Ishikawa (cell line): Measurements from ENCODE around the gene ATG7.

Source experiments
- CEBPB ChIP-seq: IDR thresholded peaks from 2 replicates; pipeline ENCODE4 v1.6.1; 2012
- CREB1 ChIP-seq: IDR thresholded peaks from 2 replicates; pipeline ENCODE4 v1.6.1; 2012; ENCODE audit warnings: low read depth
- EGR1 ChIP-seq: IDR thresholded peaks from 2 replicates; pipeline ENCODE4 v1.6.1; 2012
- EP300 ChIP-seq: IDR thresholded peaks from 2 replicates; pipeline ENCODE4 v1.6.1; 2012; ENCODE audit warnings: borderline replicate concordance
- FOXM1 ChIP-seq: IDR thresholded peaks from 2 replicates; pipeline ENCODE4 v1.6.1; 2012; ENCODE audit warnings: low read depth, borderline replicate concordance
- NFIC ChIP-seq: IDR thresholded peaks from 2 replicates; pipeline ENCODE4 v1.6.1; 2012
- RAD21 ChIP-seq: IDR thresholded peaks from 2 replicates; pipeline ENCODE4 v1.6.1; 2012; ENCODE audit warnings: low read depth
- TAF1 ChIP-seq: IDR thresholded peaks from 2 replicates; pipeline ENCODE4 v1.6.1; 2012; ENCODE audit warnings: low read depth, mild to moderate bottlenecking
- TCF12 ChIP-seq: IDR thresholded peaks from 2 replicates; pipeline ENCODE4 v1.6.1; 2012; ENCODE audit warnings: low read depth
- TEAD4 ChIP-seq: IDR thresholded peaks from 2 replicates; pipeline ENCODE4 v1.6.1; 2012
- YY1 ChIP-seq: IDR thresholded peaks from 2 replicates; pipeline ENCODE4 v1.6.1; 2012; ENCODE audit warnings: low read depth
- ZBTB7A ChIP-seq: IDR thresholded peaks from 2 replicates; pipeline ENCODE4 v1.6.1; 2012; ENCODE audit warnings: low read depth
- TF ChIP-seq, protein P1 (sequence below): IDR thresholded peaks from 2 replicates; pipeline ENCODE4 v1.6.1; 2012
- TF ChIP-seq, protein P2 (sequence below): IDR thresholded peaks from 2 replicates; pipeline ENCODE4 v1.6.1; 2012; ENCODE audit warnings: low read depth, mild to moderate bottlenecking
- TF ChIP-seq, protein P3 (sequence below): IDR thresholded peaks from 2 replicates; pipeline ENCODE4 v1.6.1; 2012

ATG7 gene

DNA sequence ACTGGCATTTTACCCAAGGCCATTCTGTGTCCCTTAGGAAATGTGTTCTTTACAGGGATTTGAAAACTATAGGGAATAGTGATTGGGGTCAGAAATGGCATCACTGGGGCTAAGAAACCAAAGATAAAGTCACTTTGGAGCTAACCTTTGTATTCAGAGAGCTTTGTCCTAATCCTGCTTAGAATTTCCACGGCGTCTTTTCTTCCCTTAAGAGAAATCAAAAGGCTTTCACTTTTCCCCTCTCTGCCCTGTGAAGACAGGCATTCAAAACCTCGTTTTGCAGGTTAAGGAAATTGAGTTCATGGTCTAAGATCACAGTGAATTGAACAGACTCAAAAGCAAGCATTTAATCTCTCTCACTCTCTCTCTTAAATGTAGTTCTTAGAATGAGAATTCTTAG is 189.0 kb downstream of the ATG7 start:
- no peak for TF ChIP-seq CEBPB
- TF ChIP-seq EP300 = no peak
- no peak for TF ChIP-seq TEAD4
- TF ChIP-seq EGR1 = no peak
- no peak for TF ChIP-seq CREB1
- TF ChIP-seq TCF12 = no peak
- TF ChIP-seq, protein P1, sequence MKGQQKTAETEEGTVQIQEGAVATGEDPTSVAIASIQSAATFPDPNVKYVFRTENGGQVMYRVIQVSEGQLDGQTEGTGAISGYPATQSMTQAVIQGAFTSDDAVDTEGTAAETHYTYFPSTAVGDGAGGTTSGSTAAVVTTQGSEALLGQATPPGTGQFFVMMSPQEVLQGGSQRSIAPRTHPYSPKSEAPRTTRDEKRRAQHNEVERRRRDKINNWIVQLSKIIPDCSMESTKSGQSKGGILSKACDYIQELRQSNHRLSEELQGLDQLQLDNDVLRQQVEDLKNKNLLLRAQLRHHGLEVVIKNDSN = no peak
- no peak for TF ChIP-seq YY1
- no peak for TF ChIP-seq TAF1
- TF ChIP-seq, protein P2, sequence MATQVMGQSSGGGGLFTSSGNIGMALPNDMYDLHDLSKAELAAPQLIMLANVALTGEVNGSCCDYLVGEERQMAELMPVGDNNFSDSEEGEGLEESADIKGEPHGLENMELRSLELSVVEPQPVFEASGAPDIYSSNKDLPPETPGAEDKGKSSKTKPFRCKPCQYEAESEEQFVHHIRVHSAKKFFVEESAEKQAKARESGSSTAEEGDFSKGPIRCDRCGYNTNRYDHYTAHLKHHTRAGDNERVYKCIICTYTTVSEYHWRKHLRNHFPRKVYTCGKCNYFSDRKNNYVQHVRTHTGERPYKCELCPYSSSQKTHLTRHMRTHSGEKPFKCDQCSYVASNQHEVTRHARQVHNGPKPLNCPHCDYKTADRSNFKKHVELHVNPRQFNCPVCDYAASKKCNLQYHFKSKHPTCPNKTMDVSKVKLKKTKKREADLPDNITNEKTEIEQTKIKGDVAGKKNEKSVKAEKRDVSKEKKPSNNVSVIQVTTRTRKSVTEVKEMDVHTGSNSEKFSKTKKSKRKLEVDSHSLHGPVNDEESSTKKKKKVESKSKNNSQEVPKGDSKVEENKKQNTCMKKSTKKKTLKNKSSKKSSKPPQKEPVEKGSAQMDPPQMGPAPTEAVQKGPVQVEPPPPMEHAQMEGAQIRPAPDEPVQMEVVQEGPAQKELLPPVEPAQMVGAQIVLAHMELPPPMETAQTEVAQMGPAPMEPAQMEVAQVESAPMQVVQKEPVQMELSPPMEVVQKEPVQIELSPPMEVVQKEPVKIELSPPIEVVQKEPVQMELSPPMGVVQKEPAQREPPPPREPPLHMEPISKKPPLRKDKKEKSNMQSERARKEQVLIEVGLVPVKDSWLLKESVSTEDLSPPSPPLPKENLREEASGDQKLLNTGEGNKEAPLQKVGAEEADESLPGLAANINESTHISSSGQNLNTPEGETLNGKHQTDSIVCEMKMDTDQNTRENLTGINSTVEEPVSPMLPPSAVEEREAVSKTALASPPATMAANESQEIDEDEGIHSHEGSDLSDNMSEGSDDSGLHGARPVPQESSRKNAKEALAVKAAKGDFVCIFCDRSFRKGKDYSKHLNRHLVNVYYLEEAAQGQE = no peak
- no peak for TF ChIP-seq NFIC
- no peak for TF ChIP-seq FOXM1
- no peak for TF ChIP-seq ZBTB7A
- no peak for TF ChIP-seq RAD21
- TF ChIP-seq, protein P3, sequence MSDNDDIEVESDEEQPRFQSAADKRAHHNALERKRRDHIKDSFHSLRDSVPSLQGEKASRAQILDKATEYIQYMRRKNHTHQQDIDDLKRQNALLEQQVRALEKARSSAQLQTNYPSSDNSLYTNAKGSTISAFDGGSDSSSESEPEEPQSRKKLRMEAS = no peak

DNA sequence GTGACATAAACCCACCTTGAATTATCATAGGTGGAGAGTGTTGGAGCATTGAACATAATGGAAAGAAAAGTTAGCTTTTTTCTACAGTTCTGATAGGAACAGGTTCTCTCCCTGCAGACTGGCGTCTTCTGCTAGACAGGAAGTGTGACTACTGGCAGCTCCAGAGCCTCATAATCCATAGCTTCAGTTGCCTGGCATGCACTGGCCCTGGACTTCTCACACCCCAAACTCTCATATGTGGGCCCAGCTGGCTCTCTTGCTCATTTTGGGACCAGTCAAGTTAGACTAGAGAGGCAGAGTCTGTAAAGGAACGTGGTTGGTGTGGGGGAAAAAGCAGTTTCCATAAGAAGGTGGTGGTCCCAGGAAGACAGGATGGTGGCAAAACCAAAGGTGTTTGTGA is 191.4 kb downstream of the ATG7 start:
- no peak for TF ChIP-seq EP300
- TF ChIP-seq, protein P2 = no peak

DNA sequence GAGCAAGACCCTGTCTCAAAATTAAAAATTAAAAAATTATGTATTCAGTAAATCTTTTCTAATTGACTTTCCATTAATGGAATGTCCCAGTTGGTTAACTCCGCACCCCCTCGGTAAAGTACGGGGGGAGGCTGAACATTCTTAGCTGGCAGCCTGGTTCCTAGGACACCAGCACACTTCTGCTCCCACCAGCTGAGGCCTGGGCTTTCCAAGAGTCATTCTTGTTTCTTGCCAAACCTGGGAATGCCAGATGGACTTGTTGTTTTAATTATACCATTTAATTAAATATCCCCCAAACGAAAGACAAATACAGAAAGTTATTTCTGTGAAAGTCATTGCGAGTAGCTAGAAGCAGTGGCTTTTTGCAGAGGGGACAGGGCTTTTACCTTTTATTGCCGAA is 192.2 kb downstream of the ATG7 start:
- no peak for TF ChIP-seq TCF12
- no peak for TF ChIP-seq TAF1
- no peak for TF ChIP-seq TEAD4
- TF ChIP-seq YY1 = no peak
- TF ChIP-seq EP300 = no peak
- TF ChIP-seq, protein P2 = no peak
- TF ChIP-seq NFIC = no peak
- TF ChIP-seq EGR1 = no peak
- TF ChIP-seq, protein P3 = no peak
- no peak for TF ChIP-seq RAD21
- no peak for TF ChIP-seq FOXM1
- TF ChIP-seq CEBPB = no peak
- TF ChIP-seq, protein P1 = no peak

DNA sequence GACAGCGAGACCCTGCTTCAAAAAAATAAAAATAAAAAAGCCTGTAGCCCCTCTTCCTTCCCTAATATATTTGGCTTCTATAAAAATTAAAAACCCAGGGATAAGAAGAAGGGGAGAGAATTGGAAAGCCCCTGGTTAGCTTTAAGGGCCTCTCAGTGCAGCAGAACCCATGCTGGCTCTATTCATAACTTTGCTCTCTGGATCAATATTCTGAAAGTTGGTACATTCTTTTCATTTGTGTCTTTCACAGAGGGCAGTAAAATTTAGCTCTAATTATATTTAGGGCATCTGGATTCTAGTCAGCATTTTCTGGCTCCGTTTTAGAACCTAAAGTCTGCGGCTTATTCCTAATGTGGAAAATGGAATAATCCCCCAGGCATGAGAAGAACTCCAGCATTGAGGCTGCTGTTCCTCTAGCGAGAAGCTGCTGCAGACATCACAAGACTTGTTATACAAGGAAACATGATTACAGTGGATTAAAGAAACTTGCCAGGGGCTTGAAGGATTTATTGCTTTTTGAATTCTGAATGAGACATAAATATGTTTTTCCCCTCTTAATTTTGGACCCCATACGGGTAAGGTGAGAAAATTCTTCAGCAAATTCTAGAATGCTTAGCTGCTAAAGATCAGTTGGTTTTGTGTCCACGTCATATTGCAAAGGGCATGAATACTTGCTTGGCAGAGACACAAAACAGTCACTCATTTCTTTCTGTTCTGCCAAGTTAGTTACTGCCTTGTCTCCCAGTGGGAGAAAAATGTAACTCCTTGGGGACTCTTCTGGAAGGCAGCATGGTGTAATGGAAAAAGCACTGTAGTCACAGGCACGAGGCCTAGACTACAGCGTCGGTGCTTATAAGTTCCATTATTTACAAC is 193.8 kb downstream of the ATG7 start:
- TF ChIP-seq TEAD4 (no peak), ZBTB7A (no peak), EGR1 (no peak), CREB1 (no peak), RAD21 (no peak), NFIC (no peak), CEBPB (no peak), YY1 (no peak), FOXM1 (no peak)
- TF ChIP-seq, protein P3 = no peak
- TF ChIP-seq, protein P2 = no peak
- TF ChIP-seq, protein P1 = no peak
